Heart left ventricle (tissue), 13 donors: Measurements from ENCODE around the gene CWC22.

Source experiments
- POLR2A ChIP-seq, 2 donors: fragments of 450-650 bp; IDR thresholded peaks; one replicate each; pipeline ENCODE4 v1.6.1; 2017; ENCODE audit warnings: antibody characterized with exemption in 2 of 2, mild to moderate bottlenecking in 2 of 2, moderate library complexity in 2 of 2
- TF ChIP-seq, protein P1 (sequence below), 12 donors: fragments of 200-600 bp; sonication (generic) in 4 of 12; IDR thresholded peaks; one replicate each; pipeline versions ENCODE4 v1.5.0 to v1.8.0; 2018 to 2022; ENCODE audit warnings: antibody characterized with exemption in 12 of 12, mild to moderate bottlenecking in 5 of 12
- donor health status: ischemic (EF 13 %, LVEDD 7.1; RV severe dilation, severe dysfunction).
- donor health status: DM: no; HTN: yes; CAD: no.
- donor health status: DM: no; HTN: no; CAD: no.
- donor health status: ischemic (EF 25% LVEDD 6.9; RV normal size, moderate dysfunction).
- donor health status: ischemic (EF 25% LVEDD 5.7; RV mildly dilated, moderate dysfunction).
- donor health status: ischemic (EF 35%, LVEDD 5.7; RV mildly dilated, moderate dysfunction).
- donor health status: nonischemic (EF 11% LVEDD 7.7; RV severe dilation, severe dysfunction).
- donor health status: DM: yes; HTN: yes; CAD: no.
- donor health status: PGD.
- donor health status: ischemic (EF 29% LVEDD 5.4; RV normal size, mild dysfunction).
- donor health status: nonischemic (EF 23%, LVEDD 6.1; RV moderate dilation, normal function).

DNA sequence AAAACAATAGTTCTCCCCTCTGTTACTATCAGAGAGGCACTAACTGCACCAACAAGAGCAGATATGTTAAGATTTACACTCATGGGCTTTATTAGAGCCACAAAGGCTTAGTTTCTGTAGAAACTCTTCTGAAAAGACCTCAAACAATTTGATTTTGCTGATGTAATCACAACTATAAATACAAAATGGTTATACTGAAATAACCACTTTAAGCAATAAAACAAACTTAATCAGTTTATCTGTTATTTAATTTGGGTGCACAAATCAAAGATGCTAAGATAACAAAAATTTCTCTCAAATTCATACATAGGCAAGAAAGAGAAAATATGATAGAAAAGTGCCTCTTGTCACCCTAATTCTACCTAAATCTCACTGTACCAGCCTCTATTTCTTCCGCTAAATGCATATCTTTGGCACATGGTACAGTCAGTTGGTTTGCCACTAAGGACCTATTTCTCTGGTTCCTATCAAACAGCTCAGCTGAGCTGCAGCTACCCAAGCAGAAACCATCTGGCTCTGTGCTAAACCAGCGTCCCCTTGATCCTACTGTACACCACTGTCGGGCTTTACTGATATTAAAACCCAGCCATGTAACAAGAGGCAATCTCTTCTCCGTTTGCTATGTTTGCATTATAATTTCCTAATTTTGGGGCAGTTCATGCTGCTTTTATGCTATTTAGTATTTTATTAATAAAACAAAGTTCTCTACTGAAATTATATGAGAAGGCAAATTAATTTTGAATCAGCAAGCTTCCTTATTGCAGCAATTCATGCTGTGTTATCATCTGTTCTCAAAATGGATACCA, 60.1 kb downstream of the CWC22 start:
- TF ChIP-seq, protein P1, sequence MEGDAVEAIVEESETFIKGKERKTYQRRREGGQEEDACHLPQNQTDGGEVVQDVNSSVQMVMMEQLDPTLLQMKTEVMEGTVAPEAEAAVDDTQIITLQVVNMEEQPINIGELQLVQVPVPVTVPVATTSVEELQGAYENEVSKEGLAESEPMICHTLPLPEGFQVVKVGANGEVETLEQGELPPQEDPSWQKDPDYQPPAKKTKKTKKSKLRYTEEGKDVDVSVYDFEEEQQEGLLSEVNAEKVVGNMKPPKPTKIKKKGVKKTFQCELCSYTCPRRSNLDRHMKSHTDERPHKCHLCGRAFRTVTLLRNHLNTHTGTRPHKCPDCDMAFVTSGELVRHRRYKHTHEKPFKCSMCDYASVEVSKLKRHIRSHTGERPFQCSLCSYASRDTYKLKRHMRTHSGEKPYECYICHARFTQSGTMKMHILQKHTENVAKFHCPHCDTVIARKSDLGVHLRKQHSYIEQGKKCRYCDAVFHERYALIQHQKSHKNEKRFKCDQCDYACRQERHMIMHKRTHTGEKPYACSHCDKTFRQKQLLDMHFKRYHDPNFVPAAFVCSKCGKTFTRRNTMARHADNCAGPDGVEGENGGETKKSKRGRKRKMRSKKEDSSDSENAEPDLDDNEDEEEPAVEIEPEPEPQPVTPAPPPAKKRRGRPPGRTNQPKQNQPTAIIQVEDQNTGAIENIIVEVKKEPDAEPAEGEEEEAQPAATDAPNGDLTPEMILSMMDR (IDR thresholded peaks at IDR 0.05) = no peak
- no peak for TF ChIP-seq POLR2A (IDR thresholded peaks at IDR 0.05)
